B cell (primary cell): Measurements from ENCODE around the gene DDX25.

Experiments
- CTCF ChIP-seq: fragments of 200-600 bp; IDR thresholded peaks from one replicate; pipeline ENCODE4 v1.8.0; 2022; ENCODE audit warnings: antibody characterized with exemption, mild to moderate bottlenecking
- EZH2 ChIP-seq: IDR thresholded peaks from 2 replicates; pipeline ENCODE4 v1.6.1; 2012; ENCODE audit warnings: borderline replicate concordance, low read depth, mild to moderate bottlenecking, moderate library complexity, low read length; ENCODE audit not compliant: insufficient read depth, poor library complexity, severe bottlenecking

GRCh38 chr11:125890447-125891100 is 13.7 kb upstream of the DDX25 start:
- TF ChIP-seq CTCF (no peak), EZH2 (no peak)
